RKO (cell line): ENCODE data around the gene DAZAP1.
"Not testable (repeated sequence)": the region's sequence is repeated elsewhere in the genome, so short reads cannot be mapped to it uniquely, and the experiment has no call there.

Experiments used
- DNase-seq: peaks from one replicate; pipeline ENCODE4 v3.0.0-alpha.2; 2016; ENCODE audit warnings: low spot score

The DAZAP1 gene

DNA sequence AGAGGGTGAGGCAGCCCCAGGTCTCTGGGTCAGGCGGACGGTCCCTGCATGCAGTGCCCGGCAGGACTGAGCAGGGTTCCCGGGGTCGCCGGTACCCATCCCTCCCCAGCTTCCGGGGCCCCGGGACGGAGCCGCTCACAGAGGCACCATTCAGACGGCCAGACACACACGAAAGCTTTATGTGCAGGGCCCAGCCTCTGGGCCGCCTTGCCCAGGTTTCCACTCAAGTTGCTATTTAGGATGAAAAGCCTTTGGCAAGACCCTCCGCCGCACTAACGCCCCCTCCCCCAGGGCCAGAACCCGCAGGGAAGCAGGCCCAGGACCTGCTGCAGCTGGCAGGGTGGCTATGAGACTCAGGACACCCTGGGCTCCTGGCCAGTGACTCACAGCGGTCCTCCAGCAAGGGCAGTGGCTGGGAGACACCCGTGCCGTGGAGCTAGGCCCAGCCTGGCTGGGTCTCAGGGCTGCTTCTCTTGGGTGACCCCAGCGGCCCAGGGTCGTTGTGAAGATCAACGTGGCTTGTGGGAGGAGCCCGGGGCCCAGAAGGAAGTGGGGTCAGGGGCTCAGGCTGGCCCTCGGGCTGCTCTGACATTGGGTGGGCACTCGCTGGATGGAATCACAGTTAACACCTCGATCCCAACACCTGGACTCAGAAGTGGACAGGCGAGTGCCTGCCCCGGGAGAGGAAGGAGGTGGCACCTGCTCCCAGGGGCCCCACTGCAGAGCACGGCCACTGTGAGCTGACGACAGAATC, 66.8 kb downstream of the DAZAP1 start:
- no peak for DNase-seq

DNA sequence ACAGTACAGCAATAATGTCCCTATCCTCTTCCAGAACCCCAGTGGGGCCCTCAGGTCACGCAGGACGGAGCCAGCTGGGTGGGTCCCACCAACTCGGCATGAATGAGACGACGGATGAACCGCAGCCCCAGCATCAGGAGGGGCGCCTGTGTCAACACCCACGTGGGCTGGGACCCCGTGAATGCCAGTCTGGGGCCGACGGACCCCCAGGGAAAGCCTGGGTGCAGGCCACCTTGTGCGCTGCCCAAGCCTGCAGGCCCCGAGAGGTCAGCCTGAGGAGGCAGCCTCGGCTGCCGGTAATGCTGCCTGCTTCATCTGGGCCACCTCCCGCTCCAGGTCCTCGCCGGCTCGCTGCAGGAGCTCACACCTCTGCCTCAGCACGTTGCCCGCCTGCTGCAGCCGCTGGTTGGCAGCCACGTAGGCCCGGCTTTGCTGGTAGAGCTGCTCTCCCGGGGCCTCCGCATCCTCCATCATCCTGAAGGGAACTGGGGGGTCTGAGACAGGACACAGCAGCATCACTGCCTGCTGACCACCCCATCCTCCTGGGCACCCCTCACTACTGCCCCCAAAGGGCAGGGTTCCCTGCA, 67.5 kb downstream of the DAZAP1 start:
- no peak for DNase-seq

DNA sequence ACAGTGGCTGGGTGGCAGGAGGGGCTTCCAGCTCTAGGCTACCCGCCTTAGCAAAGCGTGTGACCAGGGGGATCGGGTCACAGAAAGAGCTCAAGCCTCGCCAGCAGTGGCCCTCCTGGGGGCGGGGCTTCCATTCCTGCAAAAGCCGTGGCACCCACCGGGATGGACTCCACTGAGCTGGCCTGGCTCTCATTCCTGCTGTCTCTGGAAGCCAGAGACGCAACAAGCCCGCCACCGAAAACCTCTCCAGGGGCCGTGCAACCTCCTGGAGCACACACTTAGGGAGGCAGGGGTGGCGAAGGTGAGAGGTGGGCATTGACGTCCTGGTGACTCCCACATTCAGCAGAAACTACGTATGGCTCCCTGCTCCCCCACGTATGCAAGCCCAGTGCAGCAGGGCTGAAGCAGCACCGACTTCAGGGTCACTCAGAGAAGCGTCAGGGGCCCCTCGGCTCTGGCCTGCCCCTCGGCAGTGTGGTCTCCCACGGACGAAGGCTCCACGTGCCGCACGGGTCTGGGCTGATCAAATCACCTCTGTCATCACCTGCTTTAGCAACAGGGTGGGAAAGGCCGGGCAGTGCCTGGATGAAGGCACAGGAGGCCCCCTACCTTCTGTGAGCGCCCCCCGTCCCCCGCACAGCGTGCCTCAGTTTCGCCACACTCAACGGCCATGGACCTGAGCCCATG, 68.5 kb downstream of the DAZAP1 start:
- no peak for DNase-seq

DNA sequence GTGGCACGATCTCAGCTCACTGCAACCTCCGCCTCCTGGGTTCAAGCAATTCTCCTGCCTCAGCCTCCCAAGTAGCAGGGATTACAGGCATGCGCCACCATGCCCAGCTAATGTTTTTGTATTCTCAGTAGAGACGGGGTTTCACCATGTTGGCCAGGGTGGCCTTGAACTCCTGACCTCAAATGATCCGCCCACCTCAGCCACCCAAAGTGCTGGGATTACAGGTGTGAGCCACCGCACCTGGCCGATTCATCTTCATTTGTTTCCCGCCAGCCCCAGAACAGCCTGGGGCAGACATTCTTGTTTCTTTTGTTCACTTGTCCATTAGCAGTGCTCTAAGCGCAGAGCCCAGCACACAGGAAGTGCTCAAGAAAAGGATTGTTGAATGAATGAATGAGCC, 69.7 kb downstream of the DAZAP1 start:
- DNase-seq, result not testable (repeated sequence)

DNA sequence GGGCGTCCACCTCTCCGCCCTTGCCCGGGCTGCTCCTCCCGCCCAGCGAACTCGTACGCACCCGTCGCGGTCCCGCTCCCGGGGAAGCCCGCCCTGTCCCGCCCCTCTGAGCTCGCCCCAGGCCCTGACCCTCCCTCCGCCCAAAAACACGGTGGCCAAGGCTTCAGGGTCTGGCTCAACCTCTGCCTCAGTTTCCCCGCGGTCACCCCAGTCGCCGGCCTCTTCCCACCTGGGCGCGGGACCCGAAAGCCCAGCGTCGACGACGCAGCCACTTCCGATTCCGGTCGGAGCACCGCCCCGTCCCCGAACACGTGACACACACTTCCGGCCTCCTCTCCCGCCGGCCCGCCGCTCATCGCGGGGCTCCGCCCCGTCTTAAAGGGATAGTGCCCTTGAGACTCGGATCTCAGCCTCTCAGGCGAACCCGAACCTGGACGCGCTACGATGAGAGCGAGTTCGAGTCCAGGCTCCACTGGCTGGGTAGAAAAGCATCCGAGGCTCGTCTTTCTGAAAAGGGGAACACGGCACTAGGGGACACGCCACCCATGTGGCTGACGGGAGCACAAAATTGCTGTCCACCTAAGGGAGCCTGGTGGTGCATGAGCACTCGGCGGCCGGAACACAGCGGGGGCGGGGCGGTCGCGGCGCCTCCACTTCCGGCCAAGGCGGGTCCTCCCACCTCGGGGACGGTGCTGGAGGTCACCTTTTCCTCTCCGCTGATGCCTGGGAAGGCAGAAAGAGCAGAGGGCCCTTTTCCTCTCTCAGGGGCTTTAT, 71.7 kb downstream of the DAZAP1 start, which contains the start of gene C19orf25:
Gene C19orf25, minus strand, starts transcription at position 282 of the 774 bp plus-strand sequence. CDS start 312 bp downstream, outside the sequence.
- peak; percentile 95 for DNase-seq

DNA sequence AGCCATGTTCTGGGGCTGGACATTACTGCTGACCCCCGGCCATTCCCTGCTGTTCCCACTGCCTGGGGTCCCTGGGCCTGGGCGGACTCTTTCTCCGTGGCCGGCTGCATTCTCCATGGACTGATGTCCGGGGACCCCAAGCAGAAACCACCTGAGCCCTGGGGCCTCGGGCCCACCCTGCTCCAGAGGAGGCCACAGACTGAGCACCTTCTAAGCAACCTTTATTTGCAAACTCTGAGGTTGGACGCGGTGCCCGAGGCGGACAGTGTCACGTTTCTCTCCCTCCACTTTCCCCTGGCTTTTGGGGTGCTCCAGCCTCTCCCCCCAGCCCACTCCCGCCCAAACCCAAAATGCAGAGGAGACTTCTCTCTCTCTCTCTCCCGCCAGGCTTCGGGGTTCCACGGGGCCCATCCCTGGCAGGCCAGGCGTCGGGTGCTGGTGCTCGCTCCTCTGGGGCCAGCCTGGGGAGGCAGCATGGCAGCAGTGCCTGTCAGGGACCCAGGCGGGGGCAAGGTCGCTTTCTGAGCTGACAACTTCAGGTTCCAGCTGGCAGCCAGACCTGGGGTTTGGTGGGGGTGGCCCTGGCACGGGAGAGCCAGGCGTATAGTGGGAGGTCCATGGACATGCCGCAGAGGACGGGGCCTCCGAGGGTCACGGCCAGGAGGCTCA, 74.0 kb downstream of the DAZAP1 start:
- DNase-seq, result no peak

DNA sequence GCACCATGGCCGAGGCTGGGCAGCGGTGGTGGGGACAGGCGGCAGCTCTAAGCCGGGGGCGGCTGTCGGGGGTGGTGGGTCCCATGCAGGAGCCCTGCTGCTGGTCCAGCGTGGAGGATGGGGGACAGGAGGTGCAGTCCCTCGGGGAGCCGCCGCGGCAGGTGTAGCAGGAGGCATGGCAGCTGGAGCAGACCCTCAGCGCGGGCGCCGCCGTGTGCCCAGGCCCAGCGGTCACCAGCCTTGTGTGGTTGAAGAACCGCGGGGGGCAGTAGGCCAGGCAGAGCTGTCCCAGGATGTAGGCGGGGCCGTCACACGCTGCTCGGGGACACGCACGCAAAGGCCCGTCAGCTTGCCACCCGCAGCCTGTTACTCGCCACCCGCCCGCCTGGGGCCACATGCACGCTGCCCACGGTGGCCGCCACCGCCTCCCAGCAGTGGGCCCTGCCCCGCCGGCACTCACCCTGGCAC, 74.5 kb downstream of the DAZAP1 start:
- DNase-seq, result no peak

DNA sequence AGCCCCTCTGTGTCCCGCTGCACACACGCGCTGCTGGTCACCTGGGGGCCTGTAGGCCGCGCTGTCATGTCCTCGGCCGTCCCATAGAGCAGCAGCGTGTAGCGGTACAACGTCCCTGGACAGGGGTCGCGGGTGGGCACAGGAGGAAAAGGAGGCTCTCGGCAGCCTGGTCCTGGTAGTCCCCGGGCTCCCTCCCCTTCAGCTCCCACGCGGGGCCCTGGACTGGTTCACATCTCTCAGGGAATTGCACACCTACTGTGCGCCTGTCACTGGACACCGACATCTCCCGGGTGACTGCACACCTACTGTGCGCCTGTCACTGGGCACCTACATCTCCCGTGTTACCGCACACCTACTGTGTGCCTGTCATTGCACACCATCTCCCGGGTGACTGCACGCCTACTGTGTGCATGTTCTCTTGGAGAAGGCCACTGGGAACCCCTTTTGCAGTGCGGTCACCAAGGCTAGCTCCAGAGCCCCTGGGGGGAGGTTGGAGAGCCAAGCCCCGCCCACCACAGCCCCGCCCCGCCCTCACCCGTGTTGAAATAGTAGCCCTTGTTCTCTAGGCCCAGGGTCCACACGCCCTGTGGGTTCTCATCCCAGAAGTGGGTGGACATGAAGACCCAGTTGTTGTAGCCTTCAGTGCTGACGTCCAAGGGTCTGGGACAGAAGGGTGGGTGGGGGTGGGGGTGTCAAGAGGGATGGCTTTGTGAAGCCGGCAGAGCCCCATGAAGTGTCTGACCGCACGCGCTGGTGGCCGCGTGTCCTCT, 75.2 kb downstream of the DAZAP1 start:
- DNase-seq, result no peak

DNA sequence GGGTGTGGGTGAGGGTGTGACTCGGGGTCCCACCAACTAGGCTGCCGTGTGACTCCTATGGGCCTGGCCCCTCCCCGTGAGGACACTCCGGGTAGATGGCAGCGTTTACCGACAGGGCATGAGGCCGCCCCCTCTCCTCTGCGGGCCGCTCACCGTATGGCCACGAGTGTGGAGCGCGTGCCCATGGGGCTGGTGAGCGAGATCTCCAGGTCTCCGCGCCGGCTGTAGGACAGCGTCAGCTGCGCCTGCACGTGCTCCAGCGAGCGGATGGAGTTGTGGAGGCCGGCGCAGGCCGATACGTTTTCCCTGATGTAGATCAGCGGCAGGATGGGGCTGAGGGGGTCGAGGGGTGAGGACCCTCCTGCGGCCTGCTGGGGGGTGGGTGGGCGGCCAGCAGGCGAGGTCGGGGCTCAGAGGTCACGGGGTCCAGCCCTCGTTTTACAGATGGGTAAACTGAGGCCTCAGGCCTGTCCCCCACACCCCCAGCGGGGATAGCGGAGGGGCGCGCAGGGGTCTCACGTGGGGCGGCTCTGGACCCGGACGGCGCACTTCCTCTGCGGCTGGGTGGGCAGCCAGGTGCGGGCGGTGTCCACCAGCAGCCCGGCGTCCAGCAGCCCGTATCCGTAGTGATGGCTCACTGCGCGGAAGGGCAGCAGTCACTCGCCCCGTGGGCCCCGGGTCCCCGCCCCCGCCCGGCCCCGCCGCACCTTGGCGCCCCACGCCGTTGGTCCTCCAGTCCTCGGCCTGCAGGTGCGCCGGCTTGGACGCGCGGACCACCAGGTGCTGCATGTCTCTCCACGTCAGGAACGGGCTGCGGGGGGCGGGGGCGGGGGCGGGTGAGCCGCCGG, 76.0 kb downstream of the DAZAP1 start:
- no peak for DNase-seq

DNA sequence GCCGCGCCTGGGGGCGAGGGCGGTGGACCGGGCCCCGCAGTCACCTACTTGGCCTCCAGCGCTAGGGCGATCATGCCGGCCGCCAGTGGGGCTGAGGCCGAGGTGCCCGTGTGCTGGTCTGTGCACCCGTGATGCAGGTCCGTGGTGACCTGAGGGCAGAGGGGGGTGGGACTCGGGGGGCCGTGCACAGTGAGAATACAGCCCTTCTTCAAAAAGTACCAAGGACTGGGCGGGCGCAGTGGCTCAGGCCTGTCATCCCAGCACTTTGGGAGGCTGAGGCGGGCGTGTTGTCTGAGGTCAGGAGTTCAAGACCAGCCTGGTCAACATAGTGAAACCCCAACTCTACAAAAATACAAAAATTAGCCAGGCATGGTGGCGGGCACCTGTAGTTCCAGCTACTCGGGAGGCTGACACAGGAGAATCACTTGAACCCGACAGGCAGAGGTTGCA, 76.6 kb downstream of the DAZAP1 start:
- DNase-seq, result no peak
